Effector CD8-positive, alpha-beta T cell (primary cell): Measurements from ENCODE around the gene LSM14B.
A peak's percentile ranks its signal among the peaks of the same experiment; 100 is the strongest.

Experiments used
- DNase-seq: peaks from one replicate; lab custom pipeline; 2025; lab: John Stamatoyannopoulos, UW

The LSM14B gene

GRCh38 chr20:62132421-62132820 is 10.1 kb downstream of the LSM14B start:
- DNase-seq = no peak

- DNase-seq = no peak
Observed at GRCh38 chr20:62133051-62133845, 11.0 kb downstream of the LSM14B start.

- no peak for DNase-seq
Observed at GRCh38 chr20:62133864-62134263, 11.6 kb downstream of the LSM14B start.

GRCh38 chr20:62134735-62135231 is 12.5 kb downstream of the LSM14B start:
- no peak for DNase-seq

- DNase-seq = no peak
Observed at GRCh38 chr20:62135573-62136266, 13.4 kb downstream of the LSM14B start.

GRCh38 chr20:62136283-62137091 is 14.2 kb downstream of the LSM14B start:
- peak; percentile 55 for DNase-seq

GRCh38 chr20:62137092-62137384 is 14.8 kb downstream of the LSM14B start:
- DNase-seq = no peak

GRCh38 chr20:62137478-62138203 is 15.4 kb downstream of the LSM14B start:
- no peak for DNase-seq

GRCh38 chr20:62138204-62138543 is 15.9 kb downstream of the LSM14B start:
- DNase-seq = no peak

GRCh38 chr20:62138912-62139311 is 16.6 kb downstream of the LSM14B start:
- no peak for DNase-seq

GRCh38 chr20:62139636-62140035 is 17.4 kb downstream of the LSM14B start:
- DNase-seq = no peak

GRCh38 chr20:62141043-62141396 is 18.7 kb downstream of the LSM14B start:
- DNase-seq = no peak

GRCh38 chr20:62141397-62142251 is 19.3 kb downstream of the LSM14B start:
- DNase-seq = no peak

- no peak for DNase-seq
Observed at GRCh38 chr20:62142252-62143080, 20.2 kb downstream of the LSM14B start.

GRCh38 chr20:62143081-62143956 is 21.0 kb downstream of the LSM14B start, which contains the start of the genes PSMA7 and SS18L1:
Gene PSMA7, minus strand, starts transcription at chr20:62143394. Its CDS starts 91 bp downstream, at chr20:62143303.
Gene SS18L1, plus strand, starts transcription at chr20:62143769. Its CDS starts 52 bp downstream, at chr20:62143821.
- DNase-seq = peak; percentile 67

GRCh38 chr20:62143957-62144825 is 21.9 kb downstream of the LSM14B start:
- DNase-seq = peak; percentile 7

- DNase-seq = no peak
Observed at GRCh38 chr20:62145688-62146018, 23.4 kb downstream of the LSM14B start.
